Dedifferentiated amniotic fluid mesenchymal stem cell (primary cell): ENCODE measurements around the gene LEAP2.

Experiments
- DNase-seq: peaks from one replicate; pipeline ENCODE4 v3.0.0-alpha.2; 2016; ENCODE audit errors: extremely low spot score

LEAP2 gene, protein sequence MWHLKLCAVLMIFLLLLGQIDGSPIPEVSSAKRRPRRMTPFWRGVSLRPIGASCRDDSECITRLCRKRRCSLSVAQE

DNA sequence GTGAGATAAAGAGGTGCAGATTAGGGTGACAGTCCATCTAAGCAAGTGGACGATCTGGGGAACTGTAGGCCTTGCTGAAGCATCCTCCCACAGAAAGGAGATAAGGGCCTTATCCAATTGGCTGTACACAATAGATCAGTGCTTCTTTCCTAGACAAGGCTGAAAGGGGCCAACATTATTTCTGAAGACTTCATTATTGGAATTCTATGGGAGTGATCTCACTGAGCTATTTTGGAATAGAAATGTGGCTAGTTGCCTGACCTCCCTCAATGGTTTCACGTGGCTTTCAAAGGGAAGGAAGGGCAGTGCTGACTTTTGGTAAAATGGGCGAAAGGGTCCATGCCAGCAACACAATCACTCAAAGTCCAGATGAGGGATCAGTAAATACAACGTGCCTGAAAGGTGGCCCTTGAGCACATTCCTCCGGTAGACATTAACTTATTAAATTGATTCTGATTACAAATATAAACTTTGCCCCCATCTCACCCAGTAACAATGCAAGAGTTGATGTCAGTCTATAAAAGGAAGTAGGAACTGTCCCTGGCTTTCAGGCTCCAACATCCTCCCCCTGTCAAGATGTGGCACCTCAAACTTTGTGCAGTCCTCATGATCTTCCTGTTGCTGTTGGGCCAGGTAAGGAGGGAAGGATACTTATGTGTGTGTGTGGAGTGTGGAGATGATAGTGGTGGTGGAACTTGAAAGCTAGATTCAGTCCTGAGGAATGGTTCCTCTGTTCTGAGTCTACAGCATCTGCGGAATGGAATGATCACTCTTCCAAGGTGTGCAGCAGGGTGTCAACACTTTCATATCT, at the start of gene LEAP2:
LEAP2 (plus strand) TSS at position 550 of the 811 bp plus-strand sequence; CDS start at position 577, 27 bp downstream.
- no peak for DNase-seq

DNA sequence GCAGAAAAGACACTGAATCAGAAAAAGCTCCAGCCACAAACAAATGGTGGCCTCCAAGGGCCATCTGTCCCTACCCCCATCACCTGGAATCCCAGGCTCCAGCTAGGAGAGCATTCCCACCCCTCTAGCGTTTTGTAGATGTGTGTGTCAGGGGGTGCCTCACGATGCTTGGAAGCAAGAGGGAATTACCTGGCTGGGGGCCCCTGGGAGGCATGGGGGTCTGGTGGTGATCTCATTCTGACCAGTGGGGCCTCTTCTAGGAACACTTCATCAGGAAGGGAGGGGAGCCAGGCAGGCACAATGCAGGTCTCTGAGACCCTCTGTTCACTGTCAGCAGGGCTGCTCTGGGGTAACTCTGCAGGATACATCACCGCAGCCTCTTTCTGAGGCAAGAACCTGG, 49.0 kb upstream of the LEAP2 start:
- DNase-seq = no peak

DNA sequence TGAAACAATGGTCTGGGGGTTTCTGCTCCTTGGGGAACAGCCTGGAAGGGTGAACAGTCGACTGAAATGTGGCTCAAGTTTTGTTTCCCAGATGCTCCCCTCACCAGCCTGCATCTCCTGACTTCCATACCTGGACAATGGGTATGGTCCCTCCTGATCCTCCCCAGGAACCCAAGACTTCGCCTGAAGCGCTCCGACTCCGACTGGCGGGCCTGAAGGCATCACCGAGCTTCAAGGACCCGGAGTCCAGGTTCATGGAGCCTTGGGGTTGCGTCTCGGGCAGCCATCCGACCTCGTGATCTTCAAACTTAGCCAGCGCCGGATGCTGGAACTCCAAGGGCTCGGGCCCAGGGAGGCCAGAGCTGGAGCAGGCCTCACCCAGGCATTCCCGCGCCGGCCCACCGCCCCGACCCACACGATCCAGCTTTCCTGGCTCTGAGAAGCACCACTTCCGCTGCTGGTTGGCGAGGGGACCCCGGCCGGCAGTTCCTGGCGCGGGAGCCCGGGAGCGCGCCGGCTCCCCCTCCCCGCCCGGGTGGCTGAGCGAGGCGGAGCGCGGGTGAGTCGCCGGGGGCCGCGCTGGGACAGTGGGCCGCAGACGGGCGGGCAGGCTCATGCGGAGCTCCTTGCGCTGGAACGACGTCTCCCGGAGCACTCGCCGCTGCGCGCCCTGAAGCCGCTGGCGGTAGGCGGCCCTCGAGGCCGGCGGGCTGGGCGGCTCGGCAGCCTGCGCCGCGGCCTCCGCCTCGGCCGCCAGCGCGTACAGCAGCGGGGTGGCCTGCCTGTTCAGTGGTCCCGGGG, 48.2 kb upstream of the LEAP2 start:
- no peak for DNase-seq

DNA sequence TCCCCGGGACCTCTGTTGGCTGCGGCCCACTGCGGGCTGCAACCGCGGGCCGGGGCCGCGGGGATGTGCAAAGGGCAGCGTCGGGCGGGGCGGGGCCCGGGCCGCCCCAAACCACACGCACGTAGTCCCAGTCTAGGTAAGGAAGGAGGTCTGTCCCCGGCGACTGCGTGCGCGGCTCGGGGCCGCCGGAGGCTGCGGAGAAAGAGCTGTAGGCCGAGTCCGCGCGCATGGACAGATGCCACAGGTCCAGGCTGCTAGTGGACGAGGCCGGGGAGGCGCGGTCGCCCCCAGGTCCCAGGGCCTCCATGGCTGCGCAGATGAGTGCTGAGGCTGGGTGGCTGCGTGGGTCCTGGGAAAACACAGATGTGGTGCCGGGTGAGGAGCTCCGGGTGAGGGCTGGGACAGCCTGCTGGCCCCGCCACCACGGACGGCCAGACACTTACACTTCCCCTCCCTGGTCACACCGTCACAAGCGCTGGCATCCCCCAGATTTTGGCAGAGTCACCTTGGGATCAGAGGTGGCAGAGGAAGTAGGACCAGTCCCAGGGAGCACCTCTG, 47.6 kb upstream of the LEAP2 start:
- DNase-seq = no peak

DNA sequence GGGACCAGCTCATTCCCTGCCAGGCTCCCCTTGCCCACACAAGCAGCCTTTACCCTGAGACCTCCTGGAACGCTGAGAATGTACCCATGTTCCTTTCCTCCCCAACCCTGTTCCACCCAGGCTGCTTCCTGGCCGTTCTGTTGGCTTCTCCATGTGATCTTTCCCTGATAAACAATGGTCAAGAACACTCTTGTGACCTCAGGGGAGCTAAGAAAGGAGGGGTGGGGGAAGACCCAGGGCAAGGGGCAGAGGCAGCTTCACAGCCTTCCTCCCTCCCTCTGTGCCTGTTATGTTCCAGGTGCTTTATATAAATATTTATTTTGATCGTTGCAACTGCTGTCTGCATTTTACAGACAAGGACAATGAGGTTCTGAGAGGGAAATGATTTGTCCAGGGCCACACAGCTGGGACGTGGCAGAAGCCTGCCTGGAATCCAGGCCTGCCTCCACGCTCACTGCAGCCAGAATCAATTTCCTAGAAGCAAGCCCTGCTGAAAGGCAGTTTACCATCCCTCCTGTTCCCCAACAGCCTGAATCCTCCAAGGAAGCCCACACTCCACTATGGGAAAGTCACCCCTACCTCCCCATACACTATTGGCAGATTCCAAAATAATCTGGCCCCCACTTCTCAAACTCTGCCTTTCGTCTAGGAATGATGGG, 46.9 kb upstream of the LEAP2 start:
- DNase-seq = no peak

DNA sequence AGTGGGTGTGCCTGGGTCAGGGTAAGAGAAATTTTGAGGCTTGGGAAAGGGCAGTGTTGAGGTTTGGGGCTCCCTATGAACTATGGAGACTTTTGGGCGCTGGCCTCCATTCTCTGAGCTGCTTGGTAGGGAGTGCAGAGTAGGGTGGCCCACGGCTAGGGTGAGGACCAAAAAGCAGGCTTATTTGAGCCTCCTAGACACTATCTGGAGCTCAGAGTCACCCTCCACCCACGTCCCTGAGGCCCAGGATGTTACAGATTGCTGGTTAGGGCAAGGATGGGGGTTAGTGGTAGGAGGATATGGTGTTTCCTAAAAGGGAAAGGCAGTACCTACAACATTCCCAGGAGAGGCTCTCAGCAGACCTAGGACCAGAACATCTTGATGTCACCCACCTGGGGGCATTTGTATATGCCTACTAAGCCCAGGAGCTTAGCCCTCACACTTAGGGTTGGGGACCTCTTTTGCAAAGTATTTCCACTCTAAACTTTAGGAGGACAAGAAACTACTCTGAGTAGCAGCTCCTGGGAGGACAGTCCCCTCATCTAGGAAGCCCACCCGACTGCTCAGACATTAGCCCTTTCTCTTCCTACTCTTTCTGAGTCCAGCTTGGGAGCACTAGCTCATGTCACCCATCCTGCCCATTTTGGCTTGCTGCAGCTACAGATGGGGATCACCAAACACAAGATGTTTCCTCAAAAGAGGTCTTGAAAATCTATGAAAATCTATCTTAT, 45.4 kb upstream of the LEAP2 start:
- DNase-seq = no peak

DNA sequence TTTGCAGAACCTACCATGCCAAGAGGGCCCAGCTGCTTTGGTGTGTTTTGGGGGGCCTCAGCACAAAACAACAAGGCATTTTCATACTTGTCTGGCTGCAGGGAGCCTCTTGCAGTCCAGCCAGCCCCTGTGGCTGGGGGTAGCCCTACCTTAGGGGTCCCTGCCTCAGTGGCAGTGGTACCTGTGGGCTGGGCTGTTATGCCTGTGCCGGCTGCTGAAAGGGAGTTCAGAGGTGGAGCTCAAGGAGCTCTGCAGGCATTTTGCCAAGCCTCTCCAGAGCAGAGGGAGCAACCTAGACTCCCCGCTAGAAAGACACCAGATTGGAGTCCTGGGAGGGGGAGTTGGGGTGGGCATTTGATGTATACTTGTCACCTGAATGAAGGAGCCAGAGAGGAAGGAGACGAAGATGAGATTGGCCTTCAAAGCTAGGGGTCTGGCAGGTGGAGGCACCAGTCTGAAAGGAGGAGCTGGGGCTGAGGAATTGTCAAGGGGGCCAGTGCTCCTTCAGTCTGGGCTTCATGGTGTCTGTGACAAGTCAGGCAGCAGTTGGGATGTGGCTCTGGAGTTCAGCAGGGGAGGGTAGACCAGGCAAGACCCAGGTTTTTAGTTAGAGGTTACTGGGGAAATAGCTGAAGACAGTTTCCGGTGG, 44.5 kb upstream of the LEAP2 start:
- no peak for DNase-seq

DNA sequence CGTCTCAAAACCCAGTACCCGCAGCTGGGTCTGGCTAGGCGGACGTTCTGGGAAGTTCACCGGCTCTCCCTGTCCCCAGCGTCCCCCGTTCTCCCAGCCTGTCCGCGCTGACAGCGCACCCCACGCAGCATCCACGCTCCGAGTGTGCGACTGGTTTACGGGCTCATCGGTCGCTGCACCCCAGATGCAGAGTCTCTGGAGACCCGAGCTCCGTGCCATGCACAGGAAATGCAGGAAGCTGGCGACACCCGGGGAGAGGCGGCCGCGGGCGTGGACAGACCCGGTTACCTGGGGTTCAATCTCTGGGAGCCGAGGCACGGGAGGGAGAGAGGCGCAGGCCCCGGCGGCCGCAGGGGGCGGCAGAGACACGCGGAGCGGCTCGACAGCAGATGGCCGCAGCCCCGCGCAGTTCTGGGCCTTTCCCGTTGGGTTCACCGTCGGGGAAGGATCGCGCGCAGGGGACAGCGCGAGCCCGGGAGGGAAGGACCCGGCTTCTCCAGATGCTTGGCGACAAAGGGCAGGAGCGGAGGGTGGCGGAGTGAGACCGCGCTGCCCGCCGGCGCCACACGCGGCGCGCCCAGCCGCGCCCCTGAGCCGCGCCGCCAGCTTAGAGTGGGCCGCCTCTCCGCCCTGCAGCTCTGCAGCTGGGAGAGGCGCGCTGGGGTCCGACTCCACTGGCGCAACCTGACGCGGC, 43.6 kb upstream of the LEAP2 start:
- peak; percentile 40 for DNase-seq

DNA sequence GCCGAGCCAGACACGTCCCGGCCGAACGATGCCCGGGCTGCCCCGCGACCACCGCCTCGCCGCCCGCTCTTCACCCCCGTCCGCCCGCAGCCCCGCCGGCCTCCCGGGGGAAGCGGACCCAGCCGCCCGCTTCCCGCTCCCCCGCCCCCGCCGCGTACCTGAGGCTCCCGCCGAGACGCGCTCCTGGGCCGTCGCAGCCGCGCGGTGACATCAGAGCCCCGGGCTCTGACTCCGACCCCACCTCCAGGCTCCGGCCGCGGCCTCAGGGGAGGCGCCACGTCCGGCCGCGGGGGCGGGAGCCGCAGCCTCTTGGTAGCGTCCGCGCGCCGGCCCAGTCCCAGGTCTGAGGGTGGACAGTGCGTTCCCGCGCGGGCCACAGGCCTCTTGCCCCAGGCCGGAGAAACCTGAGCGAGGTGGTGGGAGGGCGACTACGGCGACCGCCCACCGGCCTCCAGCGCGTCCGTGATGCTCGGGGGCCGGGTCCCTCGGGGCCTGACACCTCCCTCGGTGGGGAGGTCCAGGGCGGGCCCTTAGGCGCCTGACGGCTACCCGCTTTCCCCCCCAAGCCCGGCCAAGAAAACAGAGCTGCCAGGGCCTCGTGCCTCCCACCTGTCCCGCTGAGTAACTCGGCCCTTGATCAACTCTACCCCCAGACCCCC, 42.9 kb upstream of the LEAP2 start, which contains the start of gene SHROOM1:
SHROOM1 (minus strand) TSS at position 212 of the 659 bp plus-strand sequence. CDS start 4,507 bp downstream, outside the sequence.
- no peak for DNase-seq

DNA sequence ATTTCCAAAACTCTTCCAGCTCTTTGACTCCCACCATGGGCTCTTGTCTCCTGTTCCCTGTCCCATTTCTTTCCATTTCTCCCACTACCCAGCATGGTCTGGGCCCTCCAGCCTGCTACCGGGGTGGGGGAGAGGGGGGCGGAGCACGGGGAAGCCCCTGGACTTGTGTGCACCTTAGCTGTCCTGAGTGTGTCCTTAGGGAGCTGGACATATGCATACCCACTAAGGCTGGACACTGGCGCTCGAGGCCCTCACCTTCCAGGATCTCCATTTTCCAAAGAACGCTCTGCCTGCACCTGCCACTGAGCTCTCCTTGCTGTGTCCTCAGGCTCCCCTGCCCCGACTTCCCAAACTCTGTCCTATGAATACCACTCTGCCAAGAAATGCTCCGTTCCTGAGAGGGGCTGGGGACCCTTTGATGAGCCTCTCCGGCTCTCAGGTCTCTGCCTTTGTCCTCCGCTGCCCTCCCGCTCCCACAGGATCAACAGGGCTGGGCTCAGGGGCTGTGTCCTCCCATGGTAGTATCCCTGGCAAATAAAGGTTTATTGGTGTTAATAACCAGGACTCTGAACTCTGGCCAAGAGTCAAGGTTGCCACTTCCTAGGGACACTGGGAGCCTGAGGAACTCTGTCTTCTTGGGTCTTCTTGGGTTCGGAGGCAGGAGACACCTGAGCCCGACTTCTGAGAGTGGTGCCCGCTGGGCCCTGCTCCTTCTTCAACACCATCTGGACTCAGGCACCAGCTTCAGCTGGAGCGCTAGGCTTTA, 42.2 kb upstream of the LEAP2 start:
- no peak for DNase-seq

DNA sequence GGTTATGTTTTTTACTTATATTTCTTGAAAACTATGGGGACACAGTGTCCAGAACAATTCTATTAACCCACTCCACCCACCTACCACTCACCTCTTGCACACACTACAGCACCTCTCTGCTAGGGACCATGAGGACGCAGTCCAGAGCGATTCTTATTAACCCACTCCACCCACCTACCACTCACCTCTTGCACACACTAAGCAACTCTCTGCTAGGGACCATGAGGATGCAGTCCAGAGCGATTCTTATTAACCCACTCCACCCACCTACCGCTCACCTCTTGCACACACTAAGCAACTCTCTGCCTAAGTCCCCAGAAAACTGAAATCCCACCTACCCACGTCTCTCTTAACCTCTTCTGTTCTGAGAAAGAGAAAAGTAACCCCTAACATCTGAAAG, 40.9 kb upstream of the LEAP2 start:
- no peak for DNase-seq

DNA sequence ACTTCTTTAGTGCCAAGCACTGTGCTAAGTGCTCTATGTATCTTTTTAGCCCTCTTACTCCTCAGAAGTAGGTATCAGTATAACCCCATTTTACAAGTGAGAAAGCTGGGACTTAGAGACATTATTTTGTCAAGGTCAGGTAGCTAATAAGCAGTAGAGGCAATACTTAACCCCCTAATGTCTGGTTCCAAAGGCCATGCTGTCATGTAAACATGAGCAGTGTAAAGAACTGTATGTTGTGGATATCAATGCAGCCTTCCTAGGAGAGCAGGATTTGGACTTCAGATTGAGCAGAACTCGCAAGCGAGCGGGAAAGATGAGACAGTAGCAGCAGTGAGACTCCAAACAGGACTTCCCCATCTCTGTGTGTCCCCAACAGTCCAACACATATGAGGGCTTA, 39.4 kb upstream of the LEAP2 start:
- no peak for DNase-seq

DNA sequence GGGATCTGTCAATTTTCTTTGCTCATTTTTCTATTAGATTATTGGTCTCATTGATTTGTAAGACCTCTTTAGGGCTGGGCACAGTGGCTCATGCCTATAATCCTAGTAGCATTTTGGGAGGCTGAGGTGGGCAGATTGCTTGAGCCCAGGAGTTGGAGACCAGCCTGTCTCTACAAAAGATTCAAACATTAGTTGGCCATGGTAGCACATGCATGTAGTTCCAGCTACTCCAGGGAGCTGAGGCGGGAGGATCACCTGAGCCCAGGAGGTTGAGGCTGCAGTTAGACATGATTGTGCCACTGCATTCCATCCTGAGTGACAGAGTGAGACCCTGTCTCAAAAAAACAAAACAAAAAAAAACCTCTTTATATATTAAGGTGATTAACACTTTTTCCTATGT, 36.6 kb upstream of the LEAP2 start:
- DNase-seq = no peak

DNA sequence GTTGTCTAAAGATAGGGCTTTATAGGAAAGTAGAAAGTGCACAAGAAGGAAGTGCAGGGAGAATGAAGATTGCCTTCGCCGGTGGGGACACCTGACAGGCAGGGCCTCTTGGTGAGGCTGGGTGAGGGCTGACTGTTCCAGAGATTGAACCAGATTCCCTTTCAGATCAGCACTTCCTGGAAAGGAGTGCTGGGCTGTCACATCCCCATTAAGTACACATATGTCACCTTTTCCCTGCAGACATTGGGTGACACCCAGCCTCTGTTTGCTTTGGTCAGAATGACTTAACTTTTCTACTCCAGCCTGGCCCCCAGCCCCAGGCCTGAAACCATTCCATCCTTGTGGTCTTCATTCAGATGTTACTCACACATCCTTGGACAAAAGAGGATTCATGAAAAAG, 35.6 kb upstream of the LEAP2 start:
- DNase-seq = no peak

DNA sequence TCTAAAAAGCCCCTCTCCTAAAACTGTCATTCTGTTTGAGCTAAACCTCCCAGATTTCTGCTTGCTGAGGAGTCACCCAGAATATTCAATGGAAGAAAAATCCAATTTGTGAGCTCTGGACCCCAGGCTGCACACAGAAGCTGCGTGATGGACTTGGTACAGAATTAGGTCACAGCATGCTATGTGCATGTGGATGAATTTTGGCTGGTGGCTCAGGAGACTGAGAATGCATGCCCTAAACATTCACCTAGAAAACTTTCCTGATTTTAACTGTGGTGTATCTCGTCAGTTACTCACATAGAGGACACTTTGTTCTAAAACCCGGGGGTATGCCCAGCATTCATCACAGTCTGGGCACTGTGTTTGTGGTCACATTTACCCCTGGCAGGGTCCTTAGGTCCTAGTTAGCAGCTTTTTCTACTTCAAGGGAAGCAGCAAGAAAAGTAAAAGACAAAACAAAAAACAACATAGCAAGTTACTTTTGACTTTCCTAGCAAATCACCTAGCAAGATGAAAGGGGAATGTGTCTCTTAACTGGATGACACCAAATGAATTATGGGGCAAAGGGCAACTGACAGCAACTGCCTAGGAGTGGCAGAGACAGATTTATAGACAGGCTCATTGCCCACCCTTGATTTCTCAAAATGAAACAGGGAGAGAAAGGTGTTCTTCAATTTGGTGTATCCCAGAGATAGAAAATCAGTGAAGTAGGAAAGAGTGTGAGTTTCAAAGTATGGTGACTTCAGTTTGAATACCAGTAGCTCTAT, 34.8 kb upstream of the LEAP2 start:
- DNase-seq = no peak

DNA sequence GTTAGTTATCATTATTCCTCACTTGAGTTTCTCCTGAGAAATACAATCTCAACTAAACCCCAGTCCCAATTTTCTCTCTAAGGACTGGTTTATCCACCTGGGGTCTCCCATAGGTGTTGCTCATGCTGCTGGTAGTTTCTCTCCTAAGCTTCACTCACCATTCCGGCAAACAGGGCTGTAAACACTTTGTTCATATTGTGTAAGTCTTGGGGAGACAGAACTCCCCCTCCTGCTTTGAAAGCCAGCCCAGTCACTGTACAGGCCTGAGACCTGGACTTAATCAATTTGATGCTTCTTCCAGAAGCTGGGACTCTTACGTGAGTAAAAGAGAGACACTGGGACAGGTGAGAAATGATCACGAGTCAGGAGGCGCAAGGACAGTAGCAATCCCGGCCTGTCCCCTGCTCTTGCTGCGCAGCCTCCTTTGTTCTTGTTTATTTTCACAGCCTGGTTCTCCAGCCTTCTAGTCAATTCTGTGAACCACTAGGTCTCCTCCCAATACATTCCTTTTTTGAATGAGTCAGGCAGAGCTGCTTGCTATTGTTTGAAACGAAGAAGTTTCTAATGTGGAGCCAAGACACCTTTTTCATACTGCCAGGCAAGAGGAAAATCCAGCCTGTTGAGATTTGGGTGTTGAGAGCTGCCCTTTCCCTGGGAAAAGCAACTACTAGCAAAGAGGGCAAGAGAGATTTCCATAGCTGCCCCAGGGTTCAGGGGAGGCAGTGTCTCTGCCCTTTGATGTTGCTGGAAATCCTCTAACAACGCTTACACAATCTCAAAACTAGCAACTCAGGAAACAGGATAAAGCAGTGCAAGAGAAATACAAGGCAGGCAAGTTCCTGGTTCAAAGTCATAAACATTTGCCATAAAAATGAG, 33.8 kb upstream of the LEAP2 start:
- DNase-seq = peak; percentile 47

DNA sequence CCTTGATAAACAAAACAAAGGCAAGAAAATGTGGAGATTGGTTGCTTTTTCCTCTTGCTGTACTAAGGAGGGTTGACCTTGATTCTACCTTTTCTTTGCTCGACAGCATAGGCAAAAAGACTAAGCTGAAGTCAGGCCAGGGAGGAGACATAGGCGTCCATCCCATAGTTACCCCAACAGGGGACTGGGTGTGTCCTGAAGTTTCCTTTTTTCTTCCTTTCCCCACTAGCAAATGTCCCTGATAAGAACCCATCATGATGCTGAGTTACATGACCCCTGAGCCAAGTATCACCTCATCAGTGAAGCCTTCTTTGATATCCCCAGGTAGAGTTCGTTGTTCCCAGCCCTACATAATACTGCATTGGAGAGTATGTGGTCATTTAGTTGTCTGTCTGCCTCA, 33.2 kb upstream of the LEAP2 start:
- no peak for DNase-seq
